Inferior parietal cortex (tissue), 1 donor: Measurements from ENCODE around the gene CTTNBP2.

Source experiments
- DNase-seq: peaks from one replicate; pipeline ENCODE4 v3.0.0-alpha.2; 2016; ENCODE audit errors: extremely low spot score

The CTTNBP2 gene

GRCh38 chr7:117818232-117818631 lies 55.0 kb downstream of the CTTNBP2 start:
- peak; percentile 53 for DNase-seq

- no peak for DNase-seq
These were observed 56.5 kb downstream of the CTTNBP2 start for GRCh38 chr7:117816727-117817126.

- no peak for DNase-seq
These were observed 61.5 kb downstream of the CTTNBP2 start for GRCh38 chr7:117811696-117812095.

- no peak for DNase-seq
These were observed 62.4 kb downstream of the CTTNBP2 start for GRCh38 chr7:117810642-117811512.

GRCh38 chr7:117809958-117810357 lies 63.3 kb downstream of the CTTNBP2 start:
- DNase-seq, result no peak

- DNase-seq, result no peak
These were observed 64.1 kb downstream of the CTTNBP2 start for GRCh38 chr7:117808910-117809705.

- DNase-seq, result peak; percentile 66
These were observed 64.9 kb downstream of the CTTNBP2 start for GRCh38 chr7:117808341-117808757.

- no peak for DNase-seq
These were observed 65.6 kb downstream of the CTTNBP2 start for GRCh38 chr7:117807676-117808075.

- DNase-seq, result no peak
These were observed 67.2 kb downstream of the CTTNBP2 start for GRCh38 chr7:117806011-117806410.

- no peak for DNase-seq
These were observed 68.0 kb downstream of the CTTNBP2 start for GRCh38 chr7:117805241-117805640.

GRCh38 chr7:117803476-117803875 lies 69.8 kb downstream of the CTTNBP2 start:
- DNase-seq, result no peak

- no peak for DNase-seq
These were observed 70.6 kb downstream of the CTTNBP2 start for GRCh38 chr7:117802660-117803059.

- no peak for DNase-seq
These were observed 72.4 kb downstream of the CTTNBP2 start for GRCh38 chr7:117800841-117801240.

- no peak for DNase-seq
These were observed 72.8 kb downstream of the CTTNBP2 start for GRCh38 chr7:117800406-117800805.

GRCh38 chr7:117796889-117797288 lies 76.4 kb downstream of the CTTNBP2 start:
- no peak for DNase-seq

- DNase-seq, result no peak
These were observed 79.3 kb downstream of the CTTNBP2 start for GRCh38 chr7:117793976-117794375.

- no peak for DNase-seq
These were observed 79.7 kb downstream of the CTTNBP2 start for GRCh38 chr7:117793521-117793920.

- DNase-seq, result peak; percentile 45
These were observed 81.1 kb downstream of the CTTNBP2 start for GRCh38 chr7:117791877-117792780.

- DNase-seq, result no peak
These were observed 82.5 kb downstream of the CTTNBP2 start for GRCh38 chr7:117790731-117791130.

- no peak for DNase-seq
These were observed 83.0 kb downstream of the CTTNBP2 start for GRCh38 chr7:117790251-117790650.

- DNase-seq, result no peak
These were observed 87.8 kb downstream of the CTTNBP2 start for GRCh38 chr7:117785431-117785830.

- no peak for DNase-seq
These were observed 88.9 kb downstream of the CTTNBP2 start for GRCh38 chr7:117784315-117784714.
